ENCODE results near the gene SLC26A9. TPM values are rescaled to one million over a fixed set of nuclear protein-coding genes. Genes with fewer than 3 reads are reported as not detected.

SLC26A9 gene
- total and polyA plus RNA-seq, 2 donors from 2014 or later: 0.69 to 5.9 TPM

DNA sequence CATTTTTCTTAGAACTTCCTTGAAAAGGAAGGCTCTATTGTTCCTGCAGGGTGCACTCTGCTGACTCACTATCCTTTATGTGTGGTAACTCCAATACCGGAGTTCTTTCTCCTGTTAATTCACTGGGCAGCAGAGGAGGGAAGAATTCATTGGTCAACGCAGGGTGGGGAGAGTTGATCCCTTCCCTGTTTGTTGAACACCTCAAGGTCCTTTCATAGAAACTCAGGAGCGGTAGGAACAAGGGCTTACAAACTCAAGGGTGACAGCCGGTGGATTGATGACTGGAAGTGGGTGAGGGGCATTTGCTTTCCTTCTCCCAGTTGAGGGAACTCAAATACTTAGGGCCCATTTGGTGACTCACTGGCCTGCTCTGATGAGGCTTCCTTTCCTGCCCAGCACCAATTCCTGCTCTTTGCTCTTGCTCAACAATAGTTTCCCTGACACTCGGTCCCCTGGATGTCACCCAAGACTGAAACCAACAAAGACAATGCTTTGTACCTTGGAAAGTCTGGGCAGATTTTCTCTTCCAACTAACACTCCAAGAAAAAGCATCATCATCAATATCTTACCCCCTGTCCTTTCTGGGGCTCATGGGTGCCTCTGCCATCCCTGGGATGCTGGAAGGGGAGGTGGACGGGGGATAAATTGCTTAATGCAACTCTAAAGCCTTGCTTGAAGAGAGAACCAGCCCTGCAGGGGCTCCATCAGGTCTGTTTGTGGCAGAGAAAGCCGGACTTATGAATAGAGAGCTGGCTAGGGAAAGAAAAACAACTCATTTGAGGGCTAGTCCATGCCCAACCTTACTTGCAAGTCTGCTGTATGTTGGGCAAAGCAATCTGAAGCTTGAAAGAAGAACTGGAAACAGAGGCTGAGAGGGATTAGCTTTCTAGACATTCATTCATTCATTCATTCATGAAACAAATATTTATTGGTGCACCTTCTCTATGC lies 9.3 kb downstream of the SLC26A9 start:
- Histone ChIP-seq H3K4me3 (ENCODE audit: low read length in 3 of 3) (no peak overlapping the region), H3K9me3 (ENCODE audit: control insufficient read depth in 2 of 3, insufficient read depth in 1 of 3, low read length in 3 of 3) (no peaks in the 10 kb centered on the region), H3K4me1 (ENCODE audit: control insufficient read depth in 2 of 3, insufficient read depth in 2 of 3, low read depth in 1 of 3, low read length in 3 of 3) (no peaks in the 10 kb centered on the region), H3K27me3 (ENCODE audit: control insufficient read depth, insufficient read depth, low read length) (no peaks in the 10 kb centered on the region), H3K9ac (ENCODE audit: low read length in 3 of 3) (no peak overlapping the region), H3K27ac (ENCODE audit: low read depth in 2 of 2, low read length in 2 of 2) (no peak overlapping the region), H3K36me3 (ENCODE audit: control insufficient read depth in 2 of 3, insufficient read depth in 3 of 3, low read length in 3 of 3) (no peaks in the 10 kb centered on the region)
- FAIRE-seq: no peak
- TF ChIP-seq, protein P1, sequence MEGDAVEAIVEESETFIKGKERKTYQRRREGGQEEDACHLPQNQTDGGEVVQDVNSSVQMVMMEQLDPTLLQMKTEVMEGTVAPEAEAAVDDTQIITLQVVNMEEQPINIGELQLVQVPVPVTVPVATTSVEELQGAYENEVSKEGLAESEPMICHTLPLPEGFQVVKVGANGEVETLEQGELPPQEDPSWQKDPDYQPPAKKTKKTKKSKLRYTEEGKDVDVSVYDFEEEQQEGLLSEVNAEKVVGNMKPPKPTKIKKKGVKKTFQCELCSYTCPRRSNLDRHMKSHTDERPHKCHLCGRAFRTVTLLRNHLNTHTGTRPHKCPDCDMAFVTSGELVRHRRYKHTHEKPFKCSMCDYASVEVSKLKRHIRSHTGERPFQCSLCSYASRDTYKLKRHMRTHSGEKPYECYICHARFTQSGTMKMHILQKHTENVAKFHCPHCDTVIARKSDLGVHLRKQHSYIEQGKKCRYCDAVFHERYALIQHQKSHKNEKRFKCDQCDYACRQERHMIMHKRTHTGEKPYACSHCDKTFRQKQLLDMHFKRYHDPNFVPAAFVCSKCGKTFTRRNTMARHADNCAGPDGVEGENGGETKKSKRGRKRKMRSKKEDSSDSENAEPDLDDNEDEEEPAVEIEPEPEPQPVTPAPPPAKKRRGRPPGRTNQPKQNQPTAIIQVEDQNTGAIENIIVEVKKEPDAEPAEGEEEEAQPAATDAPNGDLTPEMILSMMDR (IDR thresholded peaks at IDR 0.05; ENCODE audit: borderline replicate concordance, extremely low read depth, insufficient read depth): no peak
- DNase-seq: no peak
- intact Hi-C loops (cut with DNase I): no loop called here

DNA sequence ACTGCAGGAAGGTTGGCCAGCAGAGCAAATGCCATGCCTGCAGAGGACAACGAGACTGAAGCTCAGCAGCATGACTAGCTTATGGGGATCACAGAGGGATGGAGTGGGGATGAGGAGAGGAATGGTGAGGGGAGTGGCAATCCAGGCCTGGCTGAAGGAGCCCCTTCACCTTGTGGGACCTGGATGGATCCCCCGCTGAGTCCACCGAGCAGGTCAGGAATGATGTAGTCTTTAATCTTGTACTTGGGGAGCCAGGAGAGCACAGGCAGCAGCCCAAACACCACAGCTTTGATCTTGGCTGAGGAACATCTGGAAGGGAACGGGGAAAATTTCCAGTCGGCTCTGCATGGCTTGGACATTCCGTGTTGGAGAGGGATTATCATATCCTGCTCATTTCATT lies 10.5 kb downstream of the SLC26A9 start:
- H3K36me3 ChIP-seq (ENCODE audit: control insufficient read depth in 2 of 3, insufficient read depth in 3 of 3, low read length in 3 of 3): no peaks in the 10 kb centered on the region
- no peaks in the 10 kb centered on the region for H3K9me3 ChIP-seq (ENCODE audit: control insufficient read depth in 2 of 3, insufficient read depth in 1 of 3, low read length in 3 of 3)
- TF ChIP-seq, protein P1 (IDR thresholded peaks at IDR 0.05; ENCODE audit: borderline replicate concordance, extremely low read depth, insufficient read depth): no peak
- H3K4me3 ChIP-seq (ENCODE audit: low read length in 3 of 3): no peak overlapping the region
- no peak overlapping the region for H3K27ac ChIP-seq (ENCODE audit: low read depth in 2 of 2, low read length in 2 of 2)
- no peak for FAIRE-seq
- no peak for DNase-seq
- intact Hi-C loops (cut with DNase I): no loop called here
- H3K4me1 ChIP-seq (ENCODE audit: control insufficient read depth in 2 of 3, insufficient read depth in 2 of 3, low read depth in 1 of 3, low read length in 3 of 3): no peaks in the 10 kb centered on the region
- no peaks in the 10 kb centered on the region for H3K27me3 ChIP-seq (ENCODE audit: control insufficient read depth, insufficient read depth, low read length)
- no peak overlapping the region for H3K9ac ChIP-seq (ENCODE audit: low read length in 3 of 3)

- H3K9ac ChIP-seq (ENCODE audit: low read length in 3 of 3): no peak overlapping the region
- no peaks in the 10 kb centered on the region for H3K36me3 ChIP-seq (ENCODE audit: control insufficient read depth in 2 of 3, insufficient read depth in 3 of 3, low read length in 3 of 3)
- no peak overlapping the region for H3K4me3 ChIP-seq (ENCODE audit: low read length in 3 of 3)
- DNase-seq (no peak), FAIRE-seq (no peak)
- no peak overlapping the region for H3K27ac ChIP-seq (ENCODE audit: low read depth in 2 of 2, low read length in 2 of 2)
- TF ChIP-seq, protein P1 (IDR thresholded peaks at IDR 0.05; ENCODE audit: borderline replicate concordance, extremely low read depth, insufficient read depth): no peak
- no peaks in the 10 kb centered on the region for H3K4me1 ChIP-seq (ENCODE audit: control insufficient read depth in 2 of 3, insufficient read depth in 2 of 3, low read depth in 1 of 3, low read length in 3 of 3)
- H3K9me3 ChIP-seq (ENCODE audit: control insufficient read depth in 2 of 3, insufficient read depth in 1 of 3, low read length in 3 of 3): no peaks in the 10 kb centered on the region
- H3K27me3 ChIP-seq (ENCODE audit: control insufficient read depth, insufficient read depth, low read length): no peaks in the 10 kb centered on the region
- intact Hi-C loops (cut with DNase I): no loop called here
These were observed 12.4 kb downstream of the SLC26A9 start for GRCh38 chr1:205930799-205931281.

Measured in kidney (tissue), 14 donors.